Measurements from ENCODE around the gene KLHL2.
"Not testable (repeated sequence)": the region's sequence is repeated elsewhere in the genome, so short reads cannot be mapped to it uniquely, and the experiment has no call there.

KLHL2 gene

GRCh38 chr4:165207431-165208220 lies at the start of gene KLHL2:
KLHL2 (plus strand) TSS chr4:165207561; CDS start chr4:165207877, 316 bp downstream.
- DNase-seq, result peak in 48 of 56 donors; percentile 16 to 83 (median 68)

- DNase-seq, result no peak
Measured at GRCh38 chr4:165158762-165159161, 48.6 kb upstream of the KLHL2 start.

- no peak for DNase-seq
Measured at GRCh38 chr4:165164257-165164656, 43.1 kb upstream of the KLHL2 start.

- not testable (repeated sequence) for DNase-seq
Measured at GRCh38 chr4:165166872-165167271, 40.5 kb upstream of the KLHL2 start.

GRCh38 chr4:165167650-165168049 lies 39.7 kb upstream of the KLHL2 start:
- no peak for DNase-seq

- no peak for DNase-seq
Measured at GRCh38 chr4:165170819-165171218, 36.5 kb upstream of the KLHL2 start.

GRCh38 chr4:165175470-165175869 lies 31.9 kb upstream of the KLHL2 start:
- not testable (repeated sequence) for DNase-seq

- peak in 3 of 56 donors; percentile 1 to 5 (median 3) for DNase-seq
Measured at GRCh38 chr4:165175879-165176278, 31.5 kb upstream of the KLHL2 start.

- no peak for DNase-seq
Measured at GRCh38 chr4:165177725-165178666, 29.4 kb upstream of the KLHL2 start.

GRCh38 chr4:165184220-165184619 lies 23.1 kb upstream of the KLHL2 start:
- DNase-seq, result no peak

GRCh38 chr4:165184998-165185397 lies 22.4 kb upstream of the KLHL2 start:
- not testable (repeated sequence) for DNase-seq

GRCh38 chr4:165185448-165185847 lies 21.9 kb upstream of the KLHL2 start:
- DNase-seq, result no peak

- DNase-seq, result no peak
Measured at GRCh38 chr4:165190591-165191347, 16.6 kb upstream of the KLHL2 start.

- DNase-seq, result no peak
Measured at GRCh38 chr4:165191348-165191656, 16.1 kb upstream of the KLHL2 start.

GRCh38 chr4:165191814-165192499 lies 15.4 kb upstream of the KLHL2 start:
- DNase-seq, result no peak

GRCh38 chr4:165192500-165192898 lies 14.9 kb upstream of the KLHL2 start:
- no peak for DNase-seq

GRCh38 chr4:165192956-165193355 lies 14.4 kb upstream of the KLHL2 start:
- DNase-seq, result no peak

GRCh38 chr4:165194368-165194767 lies 13.0 kb upstream of the KLHL2 start:
- no peak for DNase-seq

- no peak for DNase-seq
Measured at GRCh38 chr4:165198329-165198728, 9.0 kb upstream of the KLHL2 start.

- DNase-seq, result no peak
Measured at GRCh38 chr4:165199286-165199685, 8.1 kb upstream of the KLHL2 start.

GRCh38 chr4:165199722-165200121 lies 7.6 kb upstream of the KLHL2 start:
- DNase-seq, result no peak
